H9 (cell line): ENCODE results near the gene DUSP6. TPM values are rescaled to one million over a fixed set of nuclear protein-coding genes. Genes with fewer than 3 reads are reported as not detected.

Experiments
- DNase-seq: peaks from one replicate; pipeline ENCODE4 v3.0.0-alpha.2; 2017
- H2AFZ ChIP-seq: one replicate; pipeline ENCODE4 v1.6.1; 2013; ENCODE audit warnings: mild to moderate bottlenecking, low read length, control low read depth, moderate library complexity
- H2AK5ac ChIP-seq: 2 replicates; pipeline ENCODE4 v1.6.1; 2013; ENCODE audit warnings: low read length, control low read depth, mixed read lengths; ENCODE audit not compliant: insufficient read length
- H2BK120ac ChIP-seq: one replicate; pipeline ENCODE4 v1.6.1; 2013; ENCODE audit warnings: low read depth, mild to moderate bottlenecking, low read length, control low read depth, inconsistent platforms; ENCODE audit not compliant: poor library complexity, severe bottlenecking
- H2BK12ac ChIP-seq: 2 replicates; pipeline ENCODE4 v1.6.1; 2013; ENCODE audit warnings: low read length, control low read depth, mixed read lengths, low read depth; ENCODE audit not compliant: insufficient read length
- H2BK15ac ChIP-seq: 2 replicates; pipeline ENCODE4 v1.6.1; 2013; ENCODE audit warnings: low read depth, low read length, control low read depth
- H2BK20ac ChIP-seq: one replicate; pipeline ENCODE4 v1.6.1; 2013; ENCODE audit warnings: low read depth, mild to moderate bottlenecking, low read length, control low read depth, inconsistent platforms; ENCODE audit not compliant: poor library complexity, severe bottlenecking
- H2BK5ac ChIP-seq: 2 replicates; pipeline ENCODE4 v1.6.1; 2013; ENCODE audit warnings: low read length, control low read depth, mixed read lengths; ENCODE audit not compliant: insufficient read length
- H3K14ac ChIP-seq: 2 replicates; pipeline ENCODE4 v1.6.1; 2013; ENCODE audit warnings: low read length, control low read depth; ENCODE audit not compliant: insufficient read depth
- H3K18ac ChIP-seq: 2 replicates; pipeline ENCODE4 v1.6.1; 2013; ENCODE audit warnings: low read depth, mild to moderate bottlenecking, mixed read lengths, low read length, control low read depth; ENCODE audit not compliant: insufficient read length
- H3K23ac ChIP-seq: 2 replicates; pipeline ENCODE4 v1.6.1; 2013; ENCODE audit warnings: low read length, control low read depth, mixed read lengths, low read depth; ENCODE audit not compliant: insufficient read length
- H3K23me2 ChIP-seq: 2 replicates; pipeline ENCODE4 v1.6.1; 2013; ENCODE audit warnings: low read depth, mild to moderate bottlenecking, mixed read lengths, low read length, control low read depth; ENCODE audit not compliant: insufficient read length, poor library complexity, severe bottlenecking
- H3K27ac ChIP-seq: 2 replicates; pipeline ENCODE4 v1.5.1; 2013; ENCODE audit warnings: low read length, control low read depth, mixed read lengths, low read depth; ENCODE audit not compliant: insufficient read length
- H3K27me3 ChIP-seq: 2 replicates; pipeline ENCODE4 v1.6.1; 2013; ENCODE audit warnings: low read length, control low read depth, inconsistent platforms; ENCODE audit not compliant: insufficient read depth
- H3K4ac ChIP-seq: 2 replicates; pipeline ENCODE4 v1.6.1; 2013; ENCODE audit warnings: low read depth, mild to moderate bottlenecking, control low read depth, inconsistent platforms, low read length, moderate library complexity
- H3K4me1 ChIP-seq: 2 replicates; pipeline ENCODE4 v1.6.1; 2013; ENCODE audit warnings: low read length, control low read depth, inconsistent platforms; ENCODE audit not compliant: insufficient read depth
- H3K4me2 ChIP-seq: 2 replicates; pipeline ENCODE4 v1.6.1; 2013; ENCODE audit warnings: low read length, control low read depth, mixed read lengths; ENCODE audit not compliant: insufficient read length, insufficient read depth
- H3K56ac ChIP-seq: 2 replicates; pipeline ENCODE4 v1.6.1; 2013; ENCODE audit warnings: low read depth, mild to moderate bottlenecking, mixed read lengths, low read length, control low read depth; ENCODE audit not compliant: insufficient read length
- H3K79me1 ChIP-seq: 2 replicates; pipeline ENCODE4 v1.6.1; 2013; ENCODE audit warnings: low read depth, mild to moderate bottlenecking, moderate library complexity, low read length, control low read depth, inconsistent platforms; ENCODE audit not compliant: insufficient read depth, poor library complexity, severe bottlenecking
- H3K79me2 ChIP-seq: 2 replicates; pipeline ENCODE4 v1.6.1; 2013; ENCODE audit warnings: low read length, control low read depth, inconsistent platforms; ENCODE audit not compliant: insufficient read depth
- H3K9ac ChIP-seq: 2 replicates; pipeline ENCODE4 v1.6.1; 2013; ENCODE audit warnings: low read length, control low read depth, mixed read lengths; ENCODE audit not compliant: insufficient read length; ENCODE audit errors: extremely low read depth
- H3K9me3 ChIP-seq: one replicate; pipeline ENCODE4 v1.6.1; 2013; ENCODE audit warnings: low read depth, low read length, inconsistent platforms; ENCODE audit not compliant: control insufficient read depth
- H3T11ph ChIP-seq: one replicate; pipeline ENCODE4 v1.6.1; 2013; ENCODE audit warnings: mild to moderate bottlenecking, low read length, control low read depth, inconsistent platforms
- H4K20me1 ChIP-seq: one replicate; pipeline ENCODE4 v1.6.1; 2013; ENCODE audit not compliant: control insufficient read depth, insufficient read length, insufficient read depth
- H4K5ac ChIP-seq: 2 replicates; pipeline ENCODE4 v1.6.1; 2013; ENCODE audit warnings: low read depth, mild to moderate bottlenecking, mixed read lengths, low read length, control low read depth; ENCODE audit not compliant: insufficient read length
- H4K8ac ChIP-seq: replicated peaks from 2 replicates; pipeline ENCODE4 v1.6.1; 2013; ENCODE audit warnings: low read length, control low read depth, mixed read lengths, low read depth; ENCODE audit not compliant: insufficient read length
- H4K91ac ChIP-seq: 2 replicates; pipeline ENCODE4 v1.6.1; 2013; ENCODE audit warnings: low read depth, mild to moderate bottlenecking, moderate library complexity, mixed read lengths, low read length, control low read depth; ENCODE audit not compliant: insufficient read length
- H3K27ac Mint-ChIP-seq, 3 experiments: 2 replicates in 2 of 3; 3 replicates in 1 of 3; pipeline ENCODE4 v1.8.0; 2020 to 2021; ENCODE audit warnings: mixed read lengths in 3 of 3, mild to moderate bottlenecking in 1 of 3, moderate library complexity in 1 of 3
- H3K27me3 Mint-ChIP-seq: 2 replicates; pipeline ENCODE4 v1.8.0; 2021; ENCODE audit warnings: low read depth, mild to moderate bottlenecking, moderate library complexity, mixed read lengths
- H3K36me3 Mint-ChIP-seq, 3 experiments: 2 replicates in 2 of 3; 3 replicates in 1 of 3; pipeline ENCODE4 v1.8.0; 2020 to 2021; ENCODE audit warnings: low read depth in 3 of 3, mixed read lengths in 3 of 3; ENCODE audit not compliant: insufficient read depth in 1 of 3
- H3K4me1 Mint-ChIP-seq, 2 experiments: 2 replicates each; pipeline ENCODE4 v1.8.0; 2020; ENCODE audit warnings: mixed read lengths in 2 of 2
- H3K4me3 Mint-ChIP-seq, 2 experiments: 2 replicates in 1 of 2; 3 replicates in 1 of 2; pipeline ENCODE4 v1.8.0; 2020 to 2021; ENCODE audit warnings: mild to moderate bottlenecking in 2 of 2, mixed read lengths in 2 of 2, moderate library complexity in 1 of 2
- H3K9me3 Mint-ChIP-seq, 2 experiments: 2 replicates in 1 of 2; 3 replicates in 1 of 2; pipeline ENCODE4 v1.8.0; 2020; ENCODE audit warnings: mild to moderate bottlenecking in 2 of 2, mixed read lengths in 2 of 2, moderate library complexity in 1 of 2
- WGBS: extraction: QIAGEN DNeasy Blood & Tissue Kit; methylation state at CpG from one replicate; pipeline ENCODE4 v1.1.7; 2013; ENCODE audit warnings: missing lambda C conversion rate, low lambda C conversion rate, mixed read lengths; ENCODE audit not compliant: insufficient read length; ENCODE audit errors: extremely low coverage; 5-methylcytosine and 5-hydroxymethylcytosine counted together
- total RNA-seq: library from RNA; stranded (reverse); gene quantifications from 2 replicates; pipeline ENCODE4 v1.2.1, GENCODE V29; 2021
- TF ChIP-seq, protein P1 (sequence below): fragments of 200-600 bp; sonication (generic); conservative IDR thresholded peaks from 3 replicates; pipeline ENCODE4 v1.8.0; 2021; ENCODE audit warnings: antibody characterized with exemption, mild to moderate bottlenecking

Gene DUSP6
- total RNA-seq, 1 experiment from 2014 or later, result 35.3 TPM

- no peak overlapping the region for H4K5ac ChIP-seq
- no peak overlapping the region for H4K91ac ChIP-seq
- H4K8ac ChIP-seq, result no peak overlapping the region
- no peak overlapping the region for H2BK12ac ChIP-seq
- H2BK120ac ChIP-seq, result no peak overlapping the region
- H3K9ac ChIP-seq, result no peak overlapping the region
- DNase-seq, result no peak
- H3K18ac ChIP-seq, result no peak overlapping the region
- H3K56ac ChIP-seq, result no peak overlapping the region
- Mint-ChIP-seq H3K9me3 (peaks cover 3 to 7% of the 10 kb centered on the region in 2 experiments; a peak in 4 of 5 replicates), H3K36me3 (peaks cover 2 to 9% (median 5%) of the 10 kb centered on the region in 3 experiments; a peak in 5 of 7 replicates), H3K4me3 (no peak overlapping the region), H3K27ac (no peak overlapping the region), H3K27me3 (peaks cover 21% of the 10 kb centered on the region), H3K4me1 (peaks cover 16 to 17% of the 10 kb centered on the region in 2 experiments)
- H3K27ac ChIP-seq, result no peak overlapping the region
- no peaks in the 10 kb centered on the region for H3K23me2 ChIP-seq
- no CpG with 5 or more reads among the region's 5 CpGs for WGBS
- H2BK5ac ChIP-seq, result no peak overlapping the region
- H2BK15ac ChIP-seq, result no peak overlapping the region
- TF ChIP-seq, protein P1, sequence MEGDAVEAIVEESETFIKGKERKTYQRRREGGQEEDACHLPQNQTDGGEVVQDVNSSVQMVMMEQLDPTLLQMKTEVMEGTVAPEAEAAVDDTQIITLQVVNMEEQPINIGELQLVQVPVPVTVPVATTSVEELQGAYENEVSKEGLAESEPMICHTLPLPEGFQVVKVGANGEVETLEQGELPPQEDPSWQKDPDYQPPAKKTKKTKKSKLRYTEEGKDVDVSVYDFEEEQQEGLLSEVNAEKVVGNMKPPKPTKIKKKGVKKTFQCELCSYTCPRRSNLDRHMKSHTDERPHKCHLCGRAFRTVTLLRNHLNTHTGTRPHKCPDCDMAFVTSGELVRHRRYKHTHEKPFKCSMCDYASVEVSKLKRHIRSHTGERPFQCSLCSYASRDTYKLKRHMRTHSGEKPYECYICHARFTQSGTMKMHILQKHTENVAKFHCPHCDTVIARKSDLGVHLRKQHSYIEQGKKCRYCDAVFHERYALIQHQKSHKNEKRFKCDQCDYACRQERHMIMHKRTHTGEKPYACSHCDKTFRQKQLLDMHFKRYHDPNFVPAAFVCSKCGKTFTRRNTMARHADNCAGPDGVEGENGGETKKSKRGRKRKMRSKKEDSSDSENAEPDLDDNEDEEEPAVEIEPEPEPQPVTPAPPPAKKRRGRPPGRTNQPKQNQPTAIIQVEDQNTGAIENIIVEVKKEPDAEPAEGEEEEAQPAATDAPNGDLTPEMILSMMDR, result no peak
- H3T11ph ChIP-seq, result no peak overlapping the region
- no peaks in the 10 kb centered on the region for H4K20me1 ChIP-seq
- no peak overlapping the region for H3K4ac ChIP-seq
- H2AK5ac ChIP-seq, result no peak overlapping the region
- H3K9me3 ChIP-seq, result no peaks in the 10 kb centered on the region
- no peaks in the 10 kb centered on the region for H3K79me2 ChIP-seq
- H3K14ac ChIP-seq, result no peak overlapping the region
- no peak overlapping the region for H2BK20ac ChIP-seq
- no peak overlapping the region for H2AFZ ChIP-seq
- no peaks in the 10 kb centered on the region for H3K79me1 ChIP-seq
- H3K27me3 ChIP-seq, result no peaks in the 10 kb centered on the region
- no peak overlapping the region for H3K4me2 ChIP-seq
- H3K23ac ChIP-seq, result no peak overlapping the region
- peaks cover 3% of the 10 kb centered on the region; the same call in 1 of the 2 replicates for H3K4me1 ChIP-seq
These were observed 17.6 kb downstream of the DUSP6 start for GRCh38 chr12:89334548-89335169.
